ENCODE results near the gene ABCA4. TPM values are rescaled to one million over a fixed set of nuclear protein-coding genes. Genes with fewer than 3 reads are reported as not detected.

ABCA4 gene
- total RNA-seq, 2 donors from 2014 or later = 1.2 TPM; not detected in 1

GRCh38 chr1:94043738-94044289 lies 77.1 kb downstream of the ABCA4 start:
- intact Hi-C loops (cut with DNase I, micrococcal nuclease) = loop anchor here in 1 of 2 donors (10.0 kb wide), 1 partner anchor 291 kb away; no protein-coding TSS in a partner anchor
- no peak for DNase-seq
- ATAC-seq = no peak

DNA sequence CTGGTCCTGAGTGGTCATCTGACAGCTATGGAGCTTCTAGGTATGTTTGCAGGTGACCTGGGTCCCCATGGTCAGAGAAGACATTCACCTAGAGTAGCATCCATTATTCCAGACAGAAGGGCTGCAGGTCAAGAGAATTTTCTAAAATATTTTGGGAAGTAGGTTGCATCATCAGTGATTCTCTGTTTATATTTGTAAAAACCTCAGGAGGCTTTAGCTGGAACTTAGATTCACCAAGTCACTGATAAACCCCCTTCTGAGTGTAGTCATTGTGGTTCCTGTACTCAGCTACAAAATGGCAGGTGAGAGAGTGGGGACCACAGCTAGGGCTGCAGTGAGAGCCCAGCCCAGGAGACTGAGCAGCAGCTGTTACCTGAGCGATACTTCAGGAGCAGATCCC lies 78.6 kb downstream of the ABCA4 start:
- intact Hi-C loops (cut with DNase I, micrococcal nuclease) = loop anchor here in 1 of 2 donors (10.0 kb wide), 1 partner anchor 292 kb away; no protein-coding TSS in a partner anchor
- no peak for DNase-seq
- no peak for ATAC-seq

GRCh38 chr1:94039871-94040569 lies 80.9 kb downstream of the ABCA4 start:
- no peak for DNase-seq
- ATAC-seq = no peak
- intact Hi-C loops (cut with DNase I, micrococcal nuclease) = loop anchor here in 1 of 2 donors (10.0 kb wide), 1 partner anchor 295 kb away; no protein-coding TSS in a partner anchor

GRCh38 chr1:94039514-94039870 lies 81.5 kb downstream of the ABCA4 start:
- ATAC-seq (peak; percentile 61), DNase-seq (peak; percentile 46 to 80)
- intact Hi-C loops (cut with DNase I, micrococcal nuclease) = no loop called here

- no peak for ATAC-seq
- DNase-seq = no peak
- intact Hi-C loops (cut with DNase I, micrococcal nuclease) = no loop called here
These were observed 82.4 kb downstream of the ABCA4 start for GRCh38 chr1:94038511-94038910.

DNA sequence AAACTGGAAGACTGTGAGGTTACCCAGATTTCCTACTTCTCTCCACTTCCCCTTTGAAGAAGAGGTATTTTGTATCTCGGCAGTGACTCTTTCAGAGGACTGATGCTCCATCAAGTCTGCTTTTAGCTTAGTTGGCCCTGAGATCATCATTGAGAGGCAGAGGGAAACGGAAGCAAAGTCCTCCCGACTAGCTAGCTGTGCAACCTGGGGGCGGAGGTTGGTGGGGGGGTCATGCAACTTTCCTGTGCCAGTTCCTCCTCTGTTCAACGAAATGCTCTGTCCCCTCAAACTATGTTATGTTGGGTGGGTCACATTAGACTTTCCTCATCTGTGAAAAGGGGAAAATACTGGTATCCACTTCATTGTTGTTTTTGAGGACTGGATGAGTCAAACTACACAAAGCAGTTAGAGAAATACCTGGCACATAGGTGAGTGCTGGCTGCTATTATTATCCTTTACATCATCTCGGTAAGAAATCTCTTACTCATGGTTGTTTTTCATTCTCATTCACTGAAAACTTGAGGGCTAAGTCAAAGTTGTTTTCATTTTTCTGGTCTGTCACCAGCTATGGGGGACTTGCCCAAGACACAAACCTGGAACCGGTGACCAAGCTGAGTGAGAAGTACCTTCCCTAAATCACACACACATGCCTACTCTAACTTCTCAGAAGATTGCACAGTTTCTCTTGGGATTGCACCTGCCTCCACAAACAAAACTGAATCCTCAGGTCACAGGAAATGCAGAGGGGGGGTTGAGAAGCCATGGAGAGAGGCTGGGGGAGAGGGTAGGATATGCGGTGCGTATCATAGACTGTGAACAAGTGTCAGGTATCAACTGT lies 83.3 kb downstream of the ABCA4 start:
- ATAC-seq = no peak
- intact Hi-C loops (cut with DNase I, micrococcal nuclease) = no loop called here
- DNase-seq = no peak

- no peak for ATAC-seq
These were observed 84.2 kb downstream of the ABCA4 start for GRCh38 chr1:94036730-94037129.

GRCh38 chr1:94033849-94034248 lies 87.1 kb downstream of the ABCA4 start:
- no peak for ATAC-seq
- DNase-seq = no peak
- intact Hi-C loops (cut with DNase I, micrococcal nuclease) = no loop called here

More at GRCh38 chr1:94036730-94037129, 84.2 kb downstream of the ABCA4 start:
- intact Hi-C loops (cut with DNase I, micrococcal nuclease) = no loop called here
- no peak for DNase-seq

DNA sequence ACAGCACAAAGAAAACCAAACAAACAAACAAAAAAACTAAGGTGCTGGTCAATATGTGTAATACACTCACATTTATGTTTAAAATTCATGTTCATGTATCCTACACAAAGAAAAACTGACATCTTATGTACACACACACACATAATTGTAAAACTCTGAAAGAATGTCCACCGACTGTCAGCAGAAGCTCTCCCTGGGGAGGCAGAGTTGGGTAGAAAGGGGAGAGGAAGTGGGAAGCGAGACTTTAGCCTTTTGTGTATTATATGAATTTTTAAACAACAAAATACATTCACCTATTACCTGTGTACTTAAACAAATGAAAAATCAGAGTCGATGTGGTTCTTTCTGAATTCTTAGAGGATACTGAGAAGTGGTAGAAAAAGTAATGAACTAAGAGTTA lies 88.3 kb downstream of the ABCA4 start:
- DNase-seq = no peak
- intact Hi-C loops (cut with DNase I, micrococcal nuclease) = no loop called here
- no peak for ATAC-seq

DNA sequence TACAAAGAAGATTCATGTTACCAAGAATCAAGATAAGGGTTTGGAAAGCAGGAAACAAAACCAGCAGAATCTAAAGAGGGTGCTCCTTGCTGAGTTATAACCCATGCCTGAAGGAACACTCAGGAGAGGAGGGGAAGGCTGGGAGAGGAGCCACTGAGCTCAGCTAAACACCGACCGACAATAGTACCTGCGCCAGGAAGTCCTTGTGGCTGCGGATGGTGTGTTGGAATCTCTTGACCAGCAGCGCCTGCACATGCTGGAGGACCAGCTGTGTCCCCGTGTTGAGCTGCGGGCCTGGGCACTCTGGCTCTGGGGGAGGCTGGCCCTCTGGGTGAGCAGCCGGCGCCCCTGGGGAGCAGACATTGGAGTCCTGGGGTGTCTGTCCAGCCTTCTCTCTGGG lies 89.4 kb downstream of the ABCA4 start:
- DNase-seq (no peak), ATAC-seq (no peak)
- intact Hi-C loops (cut with DNase I, micrococcal nuclease) = no loop called here

DNA sequence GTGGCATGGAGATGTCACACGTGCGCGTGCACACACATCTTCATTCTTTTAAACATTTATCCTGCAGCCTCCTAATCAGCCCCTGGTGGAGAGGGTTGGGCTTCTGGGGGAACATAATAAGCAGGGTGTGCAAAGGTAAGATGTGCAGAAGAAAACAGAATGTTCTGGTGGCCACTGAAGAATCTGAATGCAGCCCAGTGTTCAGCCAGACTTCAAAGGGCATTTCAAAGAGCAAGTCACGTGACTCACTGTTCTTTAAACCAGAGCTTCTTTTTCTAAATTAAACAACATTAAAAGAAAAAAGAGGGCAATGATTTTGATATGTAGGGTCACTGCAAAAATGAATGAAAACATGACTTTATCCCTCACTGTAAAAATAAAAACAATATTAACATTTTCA lies 89.8 kb downstream of the ABCA4 start:
- ATAC-seq (no peak), DNase-seq (no peak)
- intact Hi-C loops (cut with DNase I, micrococcal nuclease) = no loop called here

DNA sequence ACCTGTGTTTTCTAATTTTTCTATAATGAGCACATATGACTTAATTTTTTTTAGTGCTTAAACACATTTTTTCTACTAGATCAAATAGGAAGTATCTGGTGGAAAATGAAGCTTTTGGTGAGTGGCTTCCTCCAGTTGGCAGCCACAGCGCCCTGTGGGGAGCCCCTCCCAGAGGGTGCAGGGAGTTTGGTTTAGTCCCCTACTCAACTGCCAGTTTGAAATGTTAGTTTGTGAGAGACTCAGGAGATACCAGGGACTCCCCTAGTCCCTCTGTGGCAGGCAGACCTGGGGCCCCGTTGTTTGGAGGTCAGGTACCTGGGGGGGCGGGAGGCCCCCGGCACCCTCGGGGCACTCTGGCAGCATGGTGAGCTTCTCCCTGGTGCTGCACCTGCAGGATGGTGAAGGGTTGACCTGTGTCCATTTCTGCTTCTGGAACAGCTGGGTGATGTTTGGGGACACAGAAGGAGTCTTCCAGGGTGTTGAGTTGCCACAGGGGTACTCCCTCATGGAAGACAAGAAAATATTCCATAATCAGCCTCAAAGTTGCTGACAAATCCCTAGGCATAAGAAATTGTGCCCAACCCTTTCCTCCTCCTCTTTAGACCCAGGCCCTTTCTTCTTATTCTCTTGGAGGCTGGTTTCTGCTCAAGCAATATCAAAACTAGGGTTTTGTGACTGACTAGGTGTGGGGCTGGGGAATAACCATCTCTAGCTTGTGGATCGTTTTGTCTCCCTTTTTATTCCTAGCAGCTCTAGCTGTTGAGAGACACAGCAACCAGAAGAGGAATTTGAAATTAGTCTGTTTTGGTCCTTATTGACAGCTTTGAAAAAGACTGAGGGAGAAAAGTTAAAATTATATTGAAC lies 91.6 kb downstream of the ABCA4 start:
- ATAC-seq = no peak
- no peak for DNase-seq
- intact Hi-C loops (cut with DNase I, micrococcal nuclease) = no loop called here

- intact Hi-C loops (cut with DNase I, micrococcal nuclease) = no loop called here
- ATAC-seq = no peak
- no peak for DNase-seq
These were observed 93.0 kb downstream of the ABCA4 start for GRCh38 chr1:94027721-94028515.

- DNase-seq (no peak), ATAC-seq (no peak)
- intact Hi-C loops (cut with DNase I, micrococcal nuclease) = no loop called here
These were observed 94.1 kb downstream of the ABCA4 start for GRCh38 chr1:94026619-94027380.

DNA sequence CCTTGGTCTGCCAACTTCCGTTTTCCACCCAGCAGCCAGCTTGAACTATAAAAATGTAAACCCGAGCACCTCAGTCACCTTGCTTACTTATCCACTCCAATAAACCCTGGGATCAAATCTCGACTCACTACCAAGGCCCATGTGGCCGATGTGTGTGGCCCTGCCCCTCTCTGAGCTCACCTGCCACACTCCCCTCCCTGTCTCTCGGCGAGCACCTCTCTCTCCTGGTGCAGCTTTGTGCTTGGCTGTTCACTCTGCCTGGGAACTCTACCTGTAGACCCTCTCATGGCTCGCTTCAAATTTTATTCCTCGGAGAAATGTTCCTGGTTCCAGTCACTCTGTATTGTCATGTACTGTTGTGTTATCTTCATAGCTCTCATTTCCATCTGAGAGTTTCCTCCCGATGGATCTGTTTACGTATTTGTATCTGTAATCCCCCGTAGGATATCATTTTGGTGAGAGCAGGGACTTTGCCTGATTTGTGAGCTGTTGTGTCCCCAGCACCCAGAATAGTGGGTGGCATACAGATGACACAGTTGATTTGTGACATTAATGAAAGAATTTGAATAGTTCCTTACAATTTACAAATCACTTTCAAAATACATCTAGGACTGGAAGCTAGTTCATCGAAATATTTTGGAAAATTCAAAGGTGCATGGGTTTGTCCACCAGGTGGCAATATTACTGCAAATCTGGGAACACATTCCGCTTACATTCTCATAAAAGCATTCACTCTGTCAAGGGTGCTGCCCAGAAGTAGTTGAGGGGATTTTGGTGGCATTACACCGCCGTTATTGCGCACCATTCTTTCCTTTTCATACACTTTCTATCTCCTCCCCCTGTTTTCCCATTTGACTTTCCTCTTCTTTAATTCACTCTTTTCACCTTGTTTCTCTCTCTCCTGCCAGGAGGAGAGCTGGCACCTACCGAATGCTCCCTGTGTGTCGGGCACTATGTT lies 95.3 kb downstream of the ABCA4 start:
- DNase-seq (no peak), ATAC-seq (peak; percentile 83)
- intact Hi-C loops (cut with DNase I, micrococcal nuclease) = no loop called here

DNA sequence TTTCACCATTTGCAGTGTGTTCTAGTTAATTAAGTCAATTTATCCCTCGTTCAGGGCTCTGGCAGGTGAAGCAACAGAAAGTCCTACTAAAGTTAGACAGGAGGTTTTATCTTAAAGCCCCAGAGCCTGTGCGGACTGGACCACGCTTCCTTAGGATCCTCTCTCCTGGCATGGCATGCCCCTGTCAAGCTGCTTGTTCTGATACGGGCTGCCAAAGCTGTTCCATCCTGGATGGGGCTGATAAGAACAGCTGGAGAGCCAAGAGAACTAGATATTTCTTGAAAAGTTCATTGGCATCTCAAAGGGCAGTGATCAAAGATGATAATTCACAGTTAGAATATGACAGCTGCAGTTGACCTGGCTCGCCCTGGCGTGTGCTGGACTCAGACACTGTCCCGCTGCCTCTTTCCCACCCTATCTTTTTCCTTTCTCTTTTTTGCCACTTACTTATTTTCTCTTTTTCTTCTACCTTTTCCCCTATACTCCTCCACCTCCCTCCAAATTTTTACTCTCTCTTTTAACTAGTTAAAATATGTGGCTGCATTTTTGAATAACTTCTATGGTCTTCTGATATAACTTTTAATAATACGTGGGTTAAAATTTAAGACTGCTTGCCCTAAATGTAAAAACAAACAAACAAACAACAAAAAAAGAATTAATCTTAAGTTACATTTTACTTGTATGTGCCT lies 96.7 kb downstream of the ABCA4 start:
- intact Hi-C loops (cut with DNase I, micrococcal nuclease) = loop anchor here in 1 of 2 donors (5.0 kb wide), 1 partner anchor 102 kb away; no protein-coding TSS in a partner anchor
- no peak for DNase-seq
- no peak for ATAC-seq
